Stimulated activated CD8-positive, alpha-beta memory T cell treated with anti-CD3 and anti-CD28 coated beads, Interleukin-7, amount 100 ng/mL, for 48 hours (primary cell): ENCODE data around the gene ERH.
"Not testable (repeated sequence)": the region's sequence is repeated elsewhere in the genome, so short reads cannot be mapped to it uniquely, and the experiment has no call there.

Experiments
- DNase-seq, 2 donors: peaks; one replicate each; pipeline ENCODE4 v3.0.0-alpha.2; 2020; ENCODE audit warnings: low read depth in 1 of 2; ENCODE audit errors: extremely low read depth in 1 of 2

ERH gene

DNA sequence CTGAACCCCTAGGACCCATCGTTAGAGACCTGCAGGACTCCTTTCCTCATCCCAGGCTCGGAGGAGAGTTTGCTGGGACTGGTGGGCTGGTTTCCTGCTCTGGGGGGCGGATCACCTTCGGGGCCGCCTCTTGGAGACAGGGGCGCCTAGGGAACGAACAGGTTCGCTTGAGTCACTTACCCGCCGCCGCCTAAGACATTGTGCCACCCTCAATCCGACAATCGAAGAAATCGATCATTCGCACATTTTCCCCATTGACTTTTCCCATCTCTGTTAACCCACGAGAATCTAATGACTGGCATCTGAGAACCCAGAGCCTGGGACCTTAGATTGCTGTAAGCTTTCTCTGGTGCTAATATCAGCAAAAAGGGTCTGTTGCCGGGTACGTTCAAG lies 715 bp upstream of the ERH start:
- peak in 1 of 2 donors; percentile 44 for DNase-seq

DNA sequence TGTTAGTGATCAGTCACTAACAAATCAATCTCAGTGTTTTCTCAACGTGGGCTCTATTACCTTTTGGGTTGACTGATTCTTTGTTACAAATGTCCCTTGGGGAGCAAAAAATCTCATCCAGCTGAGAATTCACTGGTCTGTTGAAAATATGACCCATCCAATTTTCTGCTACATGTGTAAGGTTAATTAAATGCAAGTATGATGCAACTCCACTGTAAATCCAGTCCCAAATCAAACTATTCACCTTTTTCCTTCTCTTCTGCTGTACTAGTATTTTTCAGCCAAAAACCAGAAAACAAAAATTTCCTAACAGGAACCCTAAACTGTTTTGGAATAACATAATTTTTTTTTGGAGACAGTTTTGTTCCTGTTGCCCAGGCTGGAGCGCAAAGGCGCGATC lies 2.2 kb downstream of the ERH start:
- no peak for DNase-seq

DNA sequence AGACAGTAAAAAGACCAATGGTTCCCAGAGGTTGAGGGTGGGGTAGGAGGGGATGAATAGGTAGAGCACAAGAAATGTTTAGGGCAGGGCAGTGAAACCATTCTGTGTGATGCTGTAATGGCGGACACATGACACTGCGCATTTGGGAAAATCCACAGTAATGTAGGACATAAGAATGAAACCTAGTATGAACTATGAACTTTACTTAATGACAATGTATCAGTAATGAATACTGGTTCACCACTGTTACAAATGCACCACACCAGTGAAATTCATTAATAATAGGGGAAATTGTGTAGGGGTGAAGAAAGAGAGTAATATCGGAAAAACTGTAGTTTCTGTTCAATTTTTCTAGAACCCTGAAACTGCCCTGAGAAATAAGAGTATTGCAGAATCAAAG lies 5.6 kb downstream of the ERH start:
- DNase-seq = no peak

DNA sequence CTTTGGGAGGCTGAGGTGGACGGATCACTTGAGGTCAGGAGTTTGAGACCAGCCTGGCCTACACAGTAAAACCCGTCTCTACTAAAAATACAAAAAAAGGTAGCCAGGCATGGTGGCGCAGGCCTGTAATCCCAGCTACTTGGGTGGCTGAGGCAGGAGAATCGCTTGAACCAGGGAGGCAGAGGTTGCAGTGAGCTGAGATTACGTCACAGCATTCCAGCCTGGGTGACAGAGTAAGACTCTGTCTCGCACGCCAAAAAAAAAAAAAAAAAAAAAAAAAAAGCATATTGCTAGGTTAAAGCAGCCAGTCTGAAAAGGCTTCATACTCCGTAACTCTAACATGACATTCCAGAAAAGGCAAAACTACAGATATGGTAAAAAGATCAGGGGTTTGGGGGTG lies 6.7 kb downstream of the ERH start:
- not testable (repeated sequence) for DNase-seq

DNA sequence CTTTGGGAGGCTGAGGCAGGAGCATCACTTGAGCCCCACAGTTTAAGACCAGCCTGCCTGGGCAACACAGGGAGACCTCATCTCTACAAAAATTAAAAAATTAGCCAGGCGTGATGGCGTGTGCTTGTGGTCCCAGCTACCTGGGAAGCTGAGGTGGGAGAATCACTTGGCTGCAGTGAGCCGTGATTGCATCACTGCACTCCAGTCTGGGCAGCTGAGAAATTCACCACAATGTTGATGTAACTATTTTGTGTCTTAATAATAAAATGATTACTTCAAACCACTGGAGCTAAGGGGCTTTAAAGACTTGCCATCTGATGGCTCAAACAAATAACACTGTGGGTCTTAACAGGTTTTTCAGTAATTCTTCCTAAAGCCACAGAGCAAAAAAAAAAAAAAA lies 10.8 kb downstream of the ERH start:
- DNase-seq = no peak

DNA sequence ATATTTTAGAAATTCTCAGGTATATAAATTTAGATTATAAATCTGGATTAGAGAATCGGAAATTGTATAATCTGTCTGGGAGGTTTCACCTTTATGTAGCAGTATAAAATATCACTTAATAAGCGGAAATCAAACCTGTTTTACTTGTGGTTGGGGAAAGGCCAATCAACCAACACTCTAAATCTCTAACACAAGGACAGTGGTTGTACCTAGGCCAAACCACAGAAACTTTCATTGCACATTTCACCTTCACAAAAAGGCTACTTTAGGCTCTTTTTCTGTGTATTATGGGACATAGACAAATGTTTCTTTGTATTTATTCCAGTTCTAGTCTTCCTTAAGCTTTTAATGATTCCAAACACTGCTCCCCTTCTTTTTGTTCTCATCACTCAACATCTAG lies 19.8 kb downstream of the ERH start:
- DNase-seq = no peak

DNA sequence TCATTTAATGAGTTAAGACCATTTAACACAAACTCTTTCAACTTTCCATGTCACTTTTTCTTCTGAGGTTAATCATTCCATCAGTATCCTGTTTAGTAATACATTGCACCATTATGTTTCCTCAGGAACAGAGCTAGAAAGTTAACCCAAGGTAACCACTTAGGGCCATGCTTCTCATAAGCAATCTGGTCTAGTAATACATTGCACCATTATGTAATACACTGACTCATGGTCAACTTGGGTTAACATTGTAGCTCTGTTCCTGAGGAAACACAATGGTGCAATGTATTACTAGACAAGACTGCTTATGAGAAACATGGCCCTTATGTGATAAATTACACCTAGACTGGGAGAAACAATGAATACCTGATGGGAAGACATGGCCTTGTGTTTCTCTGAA lies 21.7 kb downstream of the ERH start:
- no peak for DNase-seq

DNA sequence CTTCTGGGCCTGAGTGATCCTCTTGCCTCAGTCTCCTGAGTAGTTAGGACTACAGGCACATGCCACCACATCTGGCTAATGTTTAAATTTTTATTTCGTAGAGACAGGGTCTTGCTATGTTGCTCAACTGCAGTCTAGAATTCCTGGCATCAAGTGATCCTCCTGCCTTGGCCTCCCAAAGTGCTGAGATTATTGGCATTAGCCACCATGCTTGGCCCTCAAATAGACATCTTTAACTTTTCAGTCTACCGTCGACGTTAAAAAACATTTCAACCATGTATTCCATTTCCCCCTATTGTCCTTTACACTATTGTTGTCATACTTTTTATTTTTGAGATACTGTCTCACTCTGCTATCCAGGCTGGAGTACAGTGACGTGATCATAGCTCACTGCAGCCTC lies 22.4 kb downstream of the ERH start:
- no peak for DNase-seq

DNA sequence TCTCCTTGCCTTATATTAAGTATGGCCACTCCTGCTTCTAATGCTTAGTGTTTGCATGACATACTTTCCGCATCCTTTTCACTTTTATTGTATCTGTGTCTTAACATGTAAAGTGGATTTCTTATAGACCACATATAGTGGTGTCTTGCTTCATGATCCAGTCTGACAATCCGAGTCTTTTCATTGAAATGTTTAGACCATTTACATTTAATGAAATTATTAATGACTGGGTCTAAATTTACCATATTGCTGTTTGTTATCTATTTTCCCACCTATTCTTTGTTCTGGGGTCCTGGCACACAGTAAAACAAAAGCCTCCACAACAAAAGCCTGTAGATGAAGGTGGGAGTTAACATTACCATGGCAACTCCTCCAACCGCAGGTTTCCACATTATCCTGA lies 22.9 kb downstream of the ERH start:
- no peak for DNase-seq

DNA sequence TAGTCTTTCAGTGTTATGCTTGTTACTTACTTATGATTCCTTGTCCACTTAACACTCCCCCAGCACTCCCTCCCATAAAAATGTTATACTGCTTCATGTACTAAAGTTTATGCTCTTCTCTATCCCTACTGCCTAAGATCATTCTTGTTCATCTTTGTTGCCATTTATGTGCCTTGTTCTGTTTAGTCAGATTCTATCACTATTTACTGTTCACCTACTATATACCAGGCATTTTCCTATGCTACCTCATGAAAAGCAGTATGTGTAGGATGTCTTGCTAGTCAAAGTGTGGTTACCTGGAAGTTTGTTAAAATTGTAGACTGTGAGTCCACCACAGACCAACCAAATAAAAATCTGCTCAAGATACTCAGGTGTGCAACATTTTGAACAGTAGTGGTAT lies 23.9 kb downstream of the ERH start:
- no peak for DNase-seq

DNA sequence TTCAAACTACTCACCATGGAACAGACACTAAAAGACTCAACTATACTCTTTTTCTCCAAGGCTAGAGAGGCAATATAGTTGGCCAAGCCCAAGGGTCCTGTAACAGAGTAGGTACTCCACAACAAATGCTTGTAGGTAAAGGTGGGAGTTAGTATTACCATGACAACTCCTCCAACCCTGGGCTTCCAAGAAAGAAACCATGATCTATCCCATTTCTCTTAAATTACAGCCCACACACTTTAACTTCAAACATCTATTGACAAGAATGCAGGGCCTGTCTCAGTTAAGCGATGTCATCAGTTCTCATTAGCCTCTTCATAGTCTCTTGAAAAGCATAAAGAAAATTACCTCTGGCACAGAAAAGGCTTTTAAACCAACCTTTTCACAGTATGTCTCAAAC lies 25.0 kb downstream of the ERH start:
- no peak for DNase-seq

DNA sequence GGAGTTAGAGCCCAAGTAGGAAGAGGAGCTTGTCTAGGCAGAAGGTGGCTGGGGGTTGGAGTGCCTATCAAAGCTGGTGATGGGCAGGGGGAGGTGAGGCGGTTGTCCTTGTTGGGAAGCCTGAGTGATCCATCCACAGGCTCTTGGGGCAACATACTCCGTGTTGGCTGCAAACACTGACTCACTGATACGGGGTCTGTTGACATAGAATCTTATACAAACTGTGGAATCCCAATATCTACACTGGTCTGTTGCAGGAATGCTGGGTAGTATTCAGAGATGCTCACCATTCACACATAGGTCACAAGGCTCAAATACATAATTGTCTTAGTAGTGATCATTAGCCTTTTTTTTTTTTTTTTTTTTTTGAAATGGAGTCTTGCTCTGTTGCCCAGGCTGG lies 26.0 kb downstream of the ERH start:
- no peak for DNase-seq

DNA sequence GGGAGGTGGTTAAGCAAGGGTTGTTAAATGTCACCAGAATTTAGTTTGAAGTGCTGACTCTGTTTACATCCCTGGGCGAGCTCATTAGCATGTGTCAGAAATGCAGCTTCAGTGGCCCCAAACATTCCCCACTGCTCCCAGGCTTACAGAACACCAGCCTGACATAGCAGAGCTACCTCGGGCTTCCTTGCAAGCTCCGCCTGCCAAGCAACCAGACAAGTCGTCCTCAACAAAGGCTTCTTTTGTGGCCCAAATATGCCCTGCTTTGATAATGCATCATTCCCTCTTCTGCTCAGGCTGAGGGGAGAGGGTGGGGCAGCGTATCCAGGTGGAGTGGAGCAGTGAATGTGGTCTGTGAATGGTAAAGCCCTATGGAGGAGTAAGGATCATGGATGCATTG lies 28.0 kb downstream of the ERH start:
- DNase-seq = no peak

DNA sequence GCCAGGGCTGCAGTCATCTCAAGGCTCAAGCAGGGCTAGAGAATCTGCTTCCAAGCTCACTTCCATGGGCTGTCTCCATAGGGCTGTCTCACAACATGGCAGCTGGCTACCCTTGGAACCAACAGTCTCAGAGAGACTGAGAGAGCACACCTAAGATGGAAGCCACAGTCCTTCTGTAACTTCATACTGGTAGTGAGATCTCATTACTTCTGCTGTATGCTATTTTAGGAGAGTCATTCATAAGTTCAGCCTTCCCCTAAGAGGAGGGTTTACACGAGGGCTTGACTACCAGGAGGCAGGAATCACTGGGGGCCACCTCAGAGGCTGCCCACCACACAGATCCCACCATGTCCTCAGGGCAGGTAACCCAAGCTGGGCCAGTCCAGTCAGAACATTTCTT lies 29.7 kb downstream of the ERH start:
- no peak for DNase-seq

DNA sequence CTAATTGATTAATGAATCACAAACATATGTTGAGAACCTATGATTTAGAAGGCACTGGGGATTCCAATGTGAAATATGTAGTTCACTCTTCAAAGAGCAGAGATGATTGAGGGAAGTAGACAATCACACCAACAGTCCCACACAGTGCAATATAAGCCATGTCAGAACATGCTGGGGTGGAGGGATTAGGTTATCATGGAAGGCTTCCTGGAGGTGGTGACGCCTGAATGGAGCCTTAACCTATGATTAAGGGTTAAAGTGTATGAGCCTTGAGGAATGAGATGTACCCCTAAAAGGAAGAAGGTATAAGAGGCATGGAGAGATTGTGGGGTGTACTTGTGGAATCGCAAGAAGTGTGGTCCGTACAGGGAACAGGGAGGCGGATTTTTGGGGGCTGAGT lies 31.3 kb downstream of the ERH start:
- no peak for DNase-seq

DNA sequence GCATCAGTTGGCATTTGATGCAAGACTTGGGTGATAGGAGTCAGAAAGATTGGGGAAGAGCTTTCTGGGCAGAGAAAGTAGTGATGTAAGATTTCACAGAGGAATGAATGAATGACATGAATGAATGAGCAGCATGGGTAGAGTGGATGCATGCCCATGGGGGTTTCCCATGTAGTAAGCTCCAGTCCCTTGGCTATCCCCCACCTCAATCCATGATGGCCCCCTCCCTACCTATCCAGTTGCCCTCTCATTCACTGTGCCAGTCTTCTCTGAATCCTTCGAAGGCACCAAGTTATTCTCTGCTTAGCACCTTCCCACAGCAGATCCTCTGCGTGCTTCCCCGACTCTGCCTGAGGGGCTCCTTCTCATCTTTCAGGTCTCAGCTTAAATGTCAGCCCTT lies 32.0 kb downstream of the ERH start:
- no peak for DNase-seq

DNA sequence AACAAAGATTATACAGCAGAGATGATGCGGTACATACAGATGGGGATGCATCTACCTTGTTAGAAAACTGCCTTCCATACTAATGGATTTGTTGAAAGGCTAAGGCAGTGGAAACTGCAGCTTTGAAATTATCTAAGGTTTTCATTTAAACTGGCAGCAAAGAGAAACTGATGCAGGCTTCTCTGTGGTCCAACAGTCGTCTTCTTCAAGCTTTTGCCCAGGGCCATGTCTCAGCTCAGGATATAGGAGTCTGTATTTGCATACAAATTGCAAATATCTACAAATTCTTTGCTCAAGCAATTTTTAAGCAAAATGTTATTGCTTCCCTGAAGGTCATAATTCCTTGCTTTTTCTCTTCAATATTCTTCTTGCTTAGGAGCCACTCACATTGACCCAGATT lies 33.7 kb downstream of the ERH start:
- DNase-seq = no peak

DNA sequence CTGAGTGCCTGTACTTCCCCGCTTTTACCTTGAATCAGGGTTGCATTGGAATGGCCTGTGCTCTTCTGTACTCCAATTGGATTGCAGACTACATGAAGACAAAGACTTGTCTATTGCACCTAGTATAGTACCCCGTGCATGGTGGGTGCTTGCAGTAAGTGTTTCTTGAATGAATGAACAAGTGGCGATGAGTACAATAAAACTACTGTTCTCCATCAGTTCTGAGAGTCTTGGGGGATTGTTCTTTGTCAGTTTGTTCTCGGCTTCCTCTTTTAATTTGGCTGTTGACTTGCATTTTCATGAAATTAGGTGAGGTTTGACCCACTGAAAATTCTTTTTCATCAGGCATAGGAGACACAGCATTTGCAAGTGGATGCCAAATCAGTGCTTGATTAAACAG lies 34.1 kb downstream of the ERH start:
- no peak for DNase-seq

DNA sequence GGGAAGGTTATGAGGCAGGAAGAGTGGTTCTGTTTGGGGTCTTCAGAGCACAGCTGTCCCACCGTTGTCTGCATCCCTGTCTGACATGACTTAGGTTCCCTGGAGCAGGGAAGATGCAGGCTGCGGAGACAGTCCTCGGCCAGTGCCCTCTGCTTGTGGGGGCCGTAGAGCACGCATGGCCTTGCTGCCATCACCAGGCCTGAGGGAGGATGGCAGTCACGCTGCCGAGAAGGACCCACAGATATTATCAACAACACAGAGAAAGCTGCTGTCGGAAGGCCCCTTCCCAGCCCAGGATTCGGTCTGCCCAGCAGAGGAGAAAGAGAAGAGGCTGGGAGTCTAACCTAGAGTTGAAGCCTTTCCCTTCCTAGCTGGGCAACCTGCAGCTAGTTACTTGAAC lies 35.0 kb downstream of the ERH start:
- DNase-seq = no peak

DNA sequence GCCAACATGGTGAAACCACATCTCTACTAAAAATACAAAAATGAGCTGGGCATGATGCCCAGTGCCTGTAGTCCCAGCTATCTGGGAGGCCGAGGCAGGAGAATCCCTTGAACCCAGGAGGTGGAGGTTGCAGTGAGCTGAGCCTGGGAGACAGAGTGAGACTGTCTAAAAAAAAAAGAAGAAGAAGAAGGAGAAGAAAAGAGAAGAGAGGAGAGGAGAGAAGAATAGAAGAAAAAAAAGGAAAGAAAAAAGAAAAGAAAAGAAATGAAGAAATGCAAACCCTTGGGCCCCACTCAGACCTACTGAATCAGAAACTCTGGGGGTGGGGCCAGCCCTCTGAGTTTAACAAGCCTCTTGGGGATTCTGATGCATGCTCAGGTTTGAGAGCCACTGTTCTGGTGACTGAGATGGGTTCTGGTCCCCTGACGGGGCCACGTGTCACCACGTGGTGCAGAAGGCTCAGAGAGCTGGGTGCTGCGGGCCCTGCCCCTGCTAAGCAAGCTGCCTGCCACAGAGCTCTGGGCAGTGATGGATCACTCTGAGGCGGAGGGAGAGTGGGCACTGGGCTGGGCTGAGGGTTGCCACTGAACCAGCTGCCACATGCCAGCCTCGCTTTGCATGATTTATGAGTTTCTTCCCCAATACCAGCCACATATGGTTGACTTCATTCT lies 37.5 kb downstream of the ERH start:
- DNase-seq = peak in 1 of 2 donors; percentile 26

DNA sequence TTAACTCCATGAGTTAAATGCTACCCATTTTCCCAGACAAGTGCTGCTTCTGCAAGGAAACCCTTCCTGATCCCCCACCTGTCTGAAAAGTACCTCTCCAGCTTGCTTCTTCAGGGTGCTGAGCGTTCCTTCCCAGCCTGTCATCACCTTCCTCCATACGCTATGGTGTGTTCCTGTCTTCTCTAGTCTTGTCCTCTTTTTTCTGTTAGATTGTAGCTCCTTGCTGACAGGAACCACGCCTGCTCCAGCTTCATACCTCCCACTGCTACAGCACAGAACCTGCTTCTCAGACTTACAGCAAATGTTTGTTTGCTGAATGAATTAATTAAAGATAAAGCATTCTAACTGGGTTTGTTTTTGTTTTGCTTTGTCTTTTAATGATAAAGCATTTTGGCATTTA lies 39.1 kb downstream of the ERH start:
- DNase-seq = no peak

DNA sequence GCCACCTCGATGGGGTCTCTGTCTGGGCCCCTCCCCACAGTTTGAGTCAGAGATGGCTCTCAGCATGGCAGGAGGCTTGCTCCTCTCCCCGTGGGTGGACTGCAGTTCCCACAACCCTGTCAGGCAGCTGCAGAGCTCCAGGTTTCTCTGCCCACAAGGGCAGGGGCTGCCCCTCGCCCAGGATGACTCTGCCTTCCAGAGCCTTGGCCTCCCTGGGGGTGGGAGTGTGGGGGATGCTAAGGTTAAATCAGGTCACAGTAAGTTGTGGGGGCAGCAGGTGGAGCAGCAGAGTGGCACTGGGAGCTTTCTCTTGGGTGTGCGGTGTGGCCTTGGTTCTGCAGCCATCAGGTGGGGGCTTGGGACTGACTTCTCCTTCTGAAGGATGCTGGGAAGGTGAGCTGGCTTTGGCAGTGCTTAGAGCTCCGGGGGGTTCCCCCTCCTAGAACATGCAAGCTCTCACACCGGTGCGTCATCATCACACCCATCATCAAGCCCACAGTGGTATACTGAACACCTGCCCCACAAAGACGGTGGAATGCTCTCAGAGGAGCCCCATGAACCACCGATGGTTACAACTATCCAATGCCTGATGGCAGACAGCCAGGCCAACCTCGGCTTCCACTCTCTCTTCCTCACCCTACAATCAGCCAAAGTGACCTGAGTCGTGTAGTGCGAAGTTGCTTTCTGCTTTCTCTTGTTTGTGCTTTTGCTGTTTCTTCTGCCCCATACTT lies 39.7 kb downstream of the ERH start:
- peak; percentile 25 to 69 for DNase-seq
